HL-60 (cell line): ENCODE measurements around the gene SPHK1.

ENCODE experiments used
- DNase-seq, 2 experiments: peaks; one replicate each; pipeline ENCODE4 v3.0.0-alpha.2; 2010 to 2020; ENCODE audit warnings: low read depth in 1 of 2, low spot score in 1 of 2
- H3K27ac ChIP-seq: fragments of 250-450 bp; sonication (Bioruptor Pico); replicated peaks from 2 replicates; pipeline ENCODE4 v1.5.1; 2020; ENCODE audit warnings: mild to moderate bottlenecking, moderate library complexity
- H3K27me3 ChIP-seq: fragments of 250-450 bp; sonication (Bioruptor Pico); 2 replicates; pipeline ENCODE4 v1.5.1; 2021; ENCODE audit warnings: mild to moderate bottlenecking, moderate library complexity; ENCODE audit not compliant: insufficient read depth, poor library complexity, severe bottlenecking
- H3K4me3 ChIP-seq: replicated peaks from 2 replicates; pipeline ENCODE4 v1.5.1; 2011; ENCODE audit warnings: mild to moderate bottlenecking, control low read depth, low read length; ENCODE audit not compliant: insufficient read depth
- CTCF ChIP-seq: IDR thresholded peaks from one replicate; pipeline ENCODE4 v1.5.1; 2011; ENCODE audit warnings: low read length, control low read depth, inconsistent platforms; ENCODE audit not compliant: insufficient read depth
- GABPA ChIP-seq: IDR thresholded peaks from 2 replicates; pipeline ENCODE4 v1.6.1; 2012; ENCODE audit warnings: low read depth
- POLR2AphosphoS5 ChIP-seq: IDR thresholded peaks from 2 replicates; pipeline ENCODE4 v1.6.1; 2012; ENCODE audit warnings: low read depth
- REST ChIP-seq: IDR thresholded peaks from 2 replicates; pipeline ENCODE4 v1.6.1; 2012; ENCODE audit warnings: low read depth; ENCODE audit not compliant: insufficient replicate concordance
- SPI1 ChIP-seq: IDR thresholded peaks from 2 replicates; pipeline ENCODE4 v1.6.1; 2012; ENCODE audit warnings: low read depth, mild to moderate bottlenecking, borderline replicate concordance

SPHK1 gene

GRCh38 chr17:76350463-76350862 is 33.9 kb upstream of the SPHK1 start:
- TF ChIP-seq GABPA (no peak), CTCF (no peak), POLR2AphosphoS5 (no peak), SPI1 (no peak), REST (no peak)
- DNase-seq = no peak
- Histone ChIP-seq H3K4me3 (no peak overlapping the region), H3K27ac (no peak overlapping the region), H3K27me3 (no peaks in the 10 kb centered on the region)

- DNase-seq = no peak
- Histone ChIP-seq H3K4me3 (no peak overlapping the region), H3K27ac (no peak overlapping the region), H3K27me3 (no peaks in the 10 kb centered on the region)
- TF ChIP-seq POLR2AphosphoS5 (no peak), SPI1 (no peak), REST (no peak), GABPA (no peak), CTCF (no peak)
These were observed 32.8 kb upstream of the SPHK1 start for GRCh38 chr17:76351526-76352071.

- no peak for DNase-seq
- Histone ChIP-seq H3K27ac (peak overlapping the region; percentile 100), H3K27me3 (no peaks in the 10 kb centered on the region), H3K4me3 (peak overlapping the region; percentile 91)
- TF ChIP-seq POLR2AphosphoS5 (no peak; the same call in 1 of the 2 replicates), SPI1 (no peak), REST (no peak), CTCF (no peak), GABPA (no peak)
These were observed 31.3 kb upstream of the SPHK1 start for GRCh38 chr17:76353004-76353598.
